ENCODE results near the gene MOV10. TPM values are rescaled to one million over a fixed set of nuclear protein-coding genes. Genes with fewer than 3 reads are reported as not detected.
A peak's percentile ranks its signal among the peaks of the same experiment; 100 is the strongest.

Gene MOV10
- total and polyA plus RNA-seq, 10 of the 15 experiments (the other 5 are each of a cell fraction or from before 2014, with no cell fraction given) = 21.0 to 80.3 (median 49.8) TPM

DNA sequence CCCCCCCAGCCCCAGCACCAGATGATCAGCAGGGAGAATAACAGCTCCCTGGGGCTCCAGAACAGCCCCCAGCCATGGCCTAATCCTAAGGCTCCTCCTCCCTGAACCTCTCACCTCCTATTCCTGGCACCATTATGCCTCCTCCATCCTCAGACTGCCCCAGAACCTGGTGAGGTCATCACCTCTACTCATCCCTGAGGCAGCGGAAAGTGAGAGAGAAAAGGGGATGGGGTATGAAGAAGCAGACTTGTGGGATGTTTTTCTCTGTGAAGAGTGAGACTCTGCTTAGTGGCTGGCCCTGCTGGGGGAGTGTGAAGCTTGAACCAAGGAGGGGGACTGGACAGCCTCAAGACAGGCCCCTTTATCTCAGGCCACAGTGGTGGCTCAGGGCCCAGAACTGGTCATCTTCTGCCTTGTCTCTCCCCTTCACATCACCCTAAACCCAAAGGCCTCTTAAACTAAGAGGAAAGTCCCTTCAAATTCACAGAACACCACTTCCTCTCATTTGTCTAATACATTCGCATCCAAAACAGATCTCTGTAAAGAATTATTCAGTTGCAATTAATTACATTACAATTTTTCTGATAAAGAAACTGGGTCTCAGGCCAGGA is 42.9 kb downstream of the MOV10 start:
- Histone ChIP-seq H3K4me3 (no peak overlapping the region), H3K9ac (ENCODE audit: control insufficient read depth, insufficient read depth, low read length) (no peak overlapping the region), H3K4me2 (ENCODE audit: control insufficient read depth, insufficient read depth) (0 out of 2 replicates have a peak overlapping the region, but pooled peaks have one; percentile 23), H2AFZ (ENCODE audit: control insufficient read depth, low read depth, low read length) (peak overlapping the region; percentile 52), H3K27me3 (replicated peaks in 1 of 2; ENCODE audit: control insufficient read depth in 2 of 2, insufficient read depth in 2 of 2, low read length in 1 of 2) (peaks cover 0 to 3% of the 10 kb centered on the region in 2 experiments; a peak in 1 of 4 replicates), H3K27ac (ENCODE audit: control insufficient read depth, insufficient read depth) (no peak overlapping the region), H3K36me3 (ENCODE audit: control insufficient read depth in 2 of 2, insufficient read depth in 2 of 2, low read length in 1 of 2) (no peaks in the 10 kb centered on the region), H3K9me3 (replicated peaks; ENCODE audit: control insufficient read depth, insufficient read depth, low read length) (no peaks in the 10 kb centered on the region), H4K20me1 (ENCODE audit: control insufficient read depth, insufficient read depth) (0 out of 2 replicates have a peak, but pooled peaks cover 3% of the 10 kb centered on the region), H3K4me1 (ENCODE audit: control insufficient read depth, insufficient read depth, low read length) (peaks cover 22% of the 10 kb centered on the region), H3K79me2 (ENCODE audit: control insufficient read depth, insufficient read depth, low read length) (no peaks in the 10 kb centered on the region)
- in situ Hi-C loops (cut with MboI) = loop anchor here (5.0 kb wide), 2 partner anchors 90 to 325 kb away; no protein-coding TSS in a partner anchor
- POLR2A ChIA-PET = interaction anchor here (0.5 to 1.3 kb wide), 2 partner anchors 88 to 96 kb away, joined by 3 read pairs; no protein-coding TSS in a partner anchor
- SMC1A ChIA-PET (ENCODE audit: uncharacterized antibody, unreplicated experiment) = interaction anchor here (0.6 to 8.7 kb wide), 10 partner anchors 13 to 355 kb away, joined by 3 to 178 read pairs (median 5); partner anchors contain the start of gene LRIG2
- FAIRE-seq (no peak), ATAC-seq (no peak), DNase-seq (ENCODE audit: low read depth, low spot score) (no peak)
- BruUV-seq (replicated peaks) = no TSS peak
- 23% methylated on average over 2 of the region's 2 CpGs for WGBS (ENCODE audit: insufficient coverage, insufficient replicate concordance, low lambda C conversion rate, missing lambda C conversion rate)
- CTCF ChIA-PET = interaction anchor here (0.6 to 10.8 kb wide), 28 partner anchors 9 to 1566 kb away, joined by 3 to 428 read pairs (median 4); partner anchors contain the start of gene LRIG2
- RAD21 ChIA-PET (ENCODE audit: unreplicated experiment) = interaction anchor here (0.6 to 8.6 kb wide), 9 partner anchors 12 to 799 kb away, joined by 3 to 192 read pairs (median 4); partner anchors contain the start of genes CTTNBP2NL and LRIG2
- TF ChIP-seq SPI1 (IDR thresholded peaks at IDR 0.05; ENCODE audit: borderline replicate concordance, insufficient read depth, low read depth, low read length) (peak; percentile 49; the same call in 1 of the 2 replicates), TCF3 (IDR thresholded peaks at IDR 0.05; ENCODE audit: borderline replicate concordance, insufficient read depth, low read depth, low read length) (no peak)
- intact Hi-C loops (cut with micrococcal nuclease; ENCODE audit: unreplicated experiment) = loop anchor here (2.0 to 10.0 kb wide), 6 partner anchors 165 to 960 kb away; partner anchors contain the start of genes LRIG2, MAGI3 and SLC16A1

Data from GM12878 (cell line).